Esophagus squamous epithelium (tissue), 5 donors: ENCODE data around the gene POLD4. TPM values are rescaled to one million over a fixed set of nuclear protein-coding genes. Genes with fewer than 3 reads are reported as not detected.

Experiments used
- DNase-seq: peaks from one replicate; lab custom pipeline; 2025; lab: John Stamatoyannopoulos, UW
- H3K27ac ChIP-seq, 4 donors: fragments of 200-600 bp; sonication (generic); one replicate each; pipeline ENCODE4 v1.5.1; 2016 to 2019; ENCODE audit warnings: mild to moderate bottlenecking in 1 of 4
- H3K27me3 ChIP-seq, 4 donors: fragments of 200-600 bp; sonication (generic); 1 replicate in 3 of 4; 2 replicates in 1 of 4; pipeline versions ENCODE4 v1.5.1 to v1.6.0; 2017 to 2021; ENCODE audit warnings: antibody characterized with exemption in 1 of 4
- H3K36me3 ChIP-seq, 3 donors: fragments of 200-600 bp; sonication (generic); one replicate each; pipeline ENCODE4 v1.5.1; 2016 to 2019
- H3K4me1 ChIP-seq, 3 donors: fragments of 200-600 bp; sonication (generic); one replicate each; pipeline ENCODE4 v1.5.1; 2017 to 2019
- H3K4me3 ChIP-seq, 4 donors: fragments of 200-600 bp; sonication (generic); 1 replicate in 3 of 4; 2 replicates in 1 of 4; pipeline ENCODE4 v1.5.1; 2016 to 2019; ENCODE audit warnings: mild to moderate bottlenecking in 2 of 4, moderate library complexity in 1 of 4
- H3K9me3 ChIP-seq, 3 donors: fragments of 200-600 bp; sonication (generic); one replicate each; pipeline ENCODE4 v1.5.1; 2016 to 2019
- CTCF ChIP-seq, 6 experiments: fragments of 450-650 bp in 4 of 6; fragments of 200-600 bp in 2 of 6; sonication (generic) in 2 of 6; IDR thresholded peaks; one replicate each; pipeline ENCODE4 v1.5.1; 2016 to 2019; ENCODE audit warnings: antibody characterized with exemption in 6 of 6, mild to moderate bottlenecking in 4 of 6, moderate library complexity in 4 of 6
- POLR2A ChIP-seq, 4 donors: fragments of 450-650 bp; IDR thresholded peaks; one replicate each; pipeline ENCODE4 v1.6.1; 2017; ENCODE audit warnings: antibody characterized with exemption in 4 of 4, mild to moderate bottlenecking in 4 of 4, moderate library complexity in 3 of 4
- WGBS, 2 donors: methylation state at CpG; one replicate each; pipeline ENCODE4 v1.1.5; 2018; 5-methylcytosine and 5-hydroxymethylcytosine counted together
- intact Hi-C: fragments of 100-400 bp; cut with DNase I; formaldehyde crosslinking; loops from one replicate; pipeline ENCODE4 v1.15.0; 2022
- total RNA-seq, 4 donors: library from RNA; depleted of rRNA; stranded (reverse); fragments of >200 nt; gene quantifications; one replicate each; pipeline ENCODE4 v1.1.0, GENCODE V29; 2016
- donor health status: DM: yes; HTN: yes; CAD: no.

The POLD4 gene
- total RNA-seq, 4 donors from 2014 or later: 62.6 to 113 (median 74.7) TPM

- no peak for TF ChIP-seq POLR2A (IDR thresholded peaks at IDR 0.05)
- TF ChIP-seq CTCF (IDR thresholded peaks at IDR 0.05): no peak
- Histone ChIP-seq H3K27ac (peak overlapping the region in 3 of 4 donors; percentile 82 to 98 (median 96)), H3K9me3 (no peaks in the 10 kb centered on the region), H3K36me3 (peaks cover 0 to 3% (median 0%) of the 10 kb centered on the region in 3 donors), H3K4me1 (peaks cover 63 to 93% (median 71%) of the 10 kb centered on the region in 3 donors), H3K27me3 (peaks cover 0 to 3% (median 0%) of the 10 kb centered on the region in 4 donors), H3K4me3 (peak overlapping the region in 1 of 4 donors; percentile 10)
- no peak for DNase-seq
- intact Hi-C loops: no loop called here
- 66 to 96% methylated on average over 4 to 12 of the region's 14 CpGs for WGBS, 2 donors
Measured at GRCh38 chr11:67370351-67371076, 17.2 kb upstream of the POLD4 start.

- intact Hi-C loops: no loop called here
Measured at GRCh38 chr11:67369801-67370284, 16.5 kb upstream of the POLD4 start.

GRCh38 chr11:67369275-67369674 lies 15.9 kb upstream of the POLD4 start:
- Histone ChIP-seq H3K9me3 (no peaks in the 10 kb centered on the region), H3K27me3 (no peaks in the 10 kb centered on the region), H3K27ac (peak overlapping the region in 3 of 4 donors; percentile 21 to 96 (median 23)), H3K36me3 (peaks cover 0 to 15% (median 0%) of the 10 kb centered on the region in 3 donors), H3K4me3 (no peak overlapping the region), H3K4me1 (peaks cover 50 to 93% (median 61%) of the 10 kb centered on the region in 3 donors)
- intact Hi-C loops: no loop called here
- no peak for DNase-seq
- TF ChIP-seq POLR2A (IDR thresholded peaks at IDR 0.05) (no peak), CTCF (IDR thresholded peaks at IDR 0.05) (no peak)
- 81 to 82% methylated on average over 6 to 8 of the region's 8 CpGs for WGBS, 2 donors

More at GRCh38 chr11:67369801-67370284, 16.5 kb upstream of the POLD4 start:
- Histone ChIP-seq H3K27ac (peak overlapping the region in 3 of 4 donors; percentile 23 to 98 (median 96)), H3K4me1 (peaks cover 56 to 93% (median 66%) of the 10 kb centered on the region in 3 donors), H3K27me3 (no peaks in the 10 kb centered on the region), H3K36me3 (peaks cover 0 to 10% (median 0%) of the 10 kb centered on the region in 3 donors), H3K4me3 (peak overlapping the region in 1 of 4 donors; percentile 10), H3K9me3 (no peaks in the 10 kb centered on the region)
- TF ChIP-seq CTCF (IDR thresholded peaks at IDR 0.05) (no peak), POLR2A (IDR thresholded peaks at IDR 0.05) (no peak)
- 61 to 66% methylated on average over 12 of the region's 12 CpGs for WGBS, 2 donors
- no peak for DNase-seq

- TF ChIP-seq CTCF (IDR thresholded peaks at IDR 0.05): no peak
- no peak for TF ChIP-seq POLR2A (IDR thresholded peaks at IDR 0.05)
- 73 to 74% methylated on average over 3 of the region's 3 CpGs for WGBS, 2 donors
- intact Hi-C loops: no loop called here
- H3K27ac ChIP-seq: peak overlapping the region in 1 of 4 donors; percentile 78
- H3K27me3 ChIP-seq: no peaks in the 10 kb centered on the region
- H3K36me3 ChIP-seq: peaks cover 0 to 16% (median 0%) of the 10 kb centered on the region in 3 donors
- H3K9me3 ChIP-seq: no peaks in the 10 kb centered on the region
- H3K4me3 ChIP-seq: no peak overlapping the region
- peaks cover 44 to 91% (median 54%) of the 10 kb centered on the region in 3 donors for H3K4me1 ChIP-seq
- no peak for DNase-seq
Measured at GRCh38 chr11:67368621-67369020, 15.3 kb upstream of the POLD4 start.

- DNase-seq: no peak
- H3K27me3 ChIP-seq: no peaks in the 10 kb centered on the region
- TF ChIP-seq CTCF (IDR thresholded peaks at IDR 0.05) (no peak), POLR2A (IDR thresholded peaks at IDR 0.05) (no peak)
- peak overlapping the region in 2 of 4 donors; percentile 77 to 78 for H3K27ac ChIP-seq
- no peak overlapping the region for H3K4me3 ChIP-seq
- peaks cover 44 to 84% (median 52%) of the 10 kb centered on the region in 3 donors for H3K4me1 ChIP-seq
- intact Hi-C loops: no loop called here
- WGBS, 2 donors: 27 to 47% methylated on average over 6 to 7 of the region's 7 CpGs
- H3K36me3 ChIP-seq: peaks cover 0 to 16% (median 0%) of the 10 kb centered on the region in 3 donors
- no peaks in the 10 kb centered on the region for H3K9me3 ChIP-seq
Measured at GRCh38 chr11:67367761-67368227, 14.4 kb upstream of the POLD4 start.
